ENCODE data around the gene DDX20.

- TF ChIP-seq EZH2 (IDR thresholded peaks at IDR 0.05; ENCODE audit: insufficient read depth, poor library complexity, severe bottlenecking) (no peak), EZH2phosphoT487 (IDR thresholded peaks at IDR 0.05; ENCODE audit: insufficient read depth, low read depth) (no peak)
These were observed 58.0 kb downstream of the DDX20 start for GRCh38 chr1:111813440-111814304.
